ENCODE data around the gene PLCB1.
A peak's percentile ranks its signal among the peaks of the same experiment; 100 is the strongest.

PLCB1 gene

GRCh38 chr20:8363970-8364733, 232.1 kb downstream of the PLCB1 start:
- Histone ChIP-seq H3K9me3 (ENCODE audit: control extremely low read depth in 1 of 5, control insufficient read depth in 4 of 5, insufficient read depth in 2 of 5, low read depth in 1 of 5, low read length in 4 of 5) (no peaks in the 10 kb centered on the region), H3K4me1 (ENCODE audit: control extremely low read depth in 1 of 4, control insufficient read depth in 4 of 4, insufficient read depth in 4 of 4, low read length in 3 of 4) (peaks cover 0 to 39% (median 24%) of the 10 kb centered on the region in 4 experiments), H3K36me3 (ENCODE audit: control insufficient read depth in 4 of 4, insufficient read depth in 4 of 4, low read length in 3 of 4) (no peaks in the 10 kb centered on the region), H3K27ac (ENCODE audit: insufficient read depth in 1 of 2, low read depth in 1 of 2, low read length in 2 of 2, poor library complexity in 1 of 2, severe bottlenecking in 2 of 2) (no peak overlapping the region), H3K27me3 (replicated peaks in 2 of 5; ENCODE audit: control insufficient read depth in 4 of 5, insufficient read depth in 5 of 5, low read length in 4 of 5) (no peaks in the 10 kb centered on the region), H3K4me3 (ENCODE audit: control insufficient read depth in 1 of 7, extremely low read depth in 1 of 7, insufficient read depth in 4 of 7, low read depth in 2 of 7, low read length in 6 of 7) (no peak overlapping the region)
- 92% methylated on average over 2 of the region's 8 CpGs for WGBS (ENCODE audit: insufficient coverage)
- POLR2A ChIA-PET = no interaction called here
- no peak for DNase-seq
- CTCF ChIA-PET = interaction anchor here (1.0 kb wide), 1 partner anchor 28 kb away, joined by 3 read pairs; no protein-coding TSS in a partner anchor

GRCh38 chr20:8364734-8365078, 232.6 kb downstream of the PLCB1 start:
- DNase-seq = no peak
- Histone ChIP-seq H3K27me3 (replicated peaks in 2 of 5; ENCODE audit: control insufficient read depth in 4 of 5, insufficient read depth in 5 of 5, low read length in 4 of 5) (no peaks in the 10 kb centered on the region), H3K4me1 (ENCODE audit: control extremely low read depth in 1 of 4, control insufficient read depth in 4 of 4, insufficient read depth in 4 of 4, low read length in 3 of 4) (peaks cover 0 to 44% (median 30%) of the 10 kb centered on the region in 4 experiments), H3K36me3 (ENCODE audit: control insufficient read depth in 4 of 4, insufficient read depth in 4 of 4, low read length in 3 of 4) (no peaks in the 10 kb centered on the region), H3K4me3 (ENCODE audit: control insufficient read depth in 1 of 7, extremely low read depth in 1 of 7, insufficient read depth in 4 of 7, low read depth in 2 of 7, low read length in 6 of 7) (no peak overlapping the region), H3K27ac (ENCODE audit: insufficient read depth in 1 of 2, low read depth in 1 of 2, low read length in 2 of 2, poor library complexity in 1 of 2, severe bottlenecking in 2 of 2) (no peak overlapping the region), H3K9me3 (ENCODE audit: control extremely low read depth in 1 of 5, control insufficient read depth in 4 of 5, insufficient read depth in 2 of 5, low read depth in 1 of 5, low read length in 4 of 5) (no peaks in the 10 kb centered on the region)
- POLR2A ChIA-PET = no interaction called here
- CTCF ChIA-PET = interaction anchor here (1.0 kb wide), 1 partner anchor 28 kb away, joined by 3 read pairs; no protein-coding TSS in a partner anchor
- no CpG with 5 or more reads among the region's 1 CpG for WGBS (ENCODE audit: insufficient coverage)

GRCh38 chr20:8365634-8366033, 233.6 kb downstream of the PLCB1 start:
- ChIA-PET POLR2A (no interaction called here), CTCF (interaction anchor here (1.2 to 1.7 kb wide), 2 partner anchors 16 to 24 kb away, joined by 3 to 4 read pairs; no protein-coding TSS in a partner anchor)
- Histone ChIP-seq H3K9me3 (ENCODE audit: control extremely low read depth in 1 of 5, control insufficient read depth in 4 of 5, insufficient read depth in 2 of 5, low read depth in 1 of 5, low read length in 4 of 5) (no peaks in the 10 kb centered on the region), H3K27me3 (replicated peaks in 2 of 5; ENCODE audit: control insufficient read depth in 4 of 5, insufficient read depth in 5 of 5, low read length in 4 of 5) (no peaks in the 10 kb centered on the region), H3K36me3 (ENCODE audit: control insufficient read depth in 4 of 4, insufficient read depth in 4 of 4, low read length in 3 of 4) (no peaks in the 10 kb centered on the region), H3K4me3 (ENCODE audit: control insufficient read depth in 1 of 7, extremely low read depth in 1 of 7, insufficient read depth in 4 of 7, low read depth in 2 of 7, low read length in 6 of 7) (no peak overlapping the region), H3K4me1 (ENCODE audit: control extremely low read depth in 1 of 4, control insufficient read depth in 4 of 4, insufficient read depth in 4 of 4, low read length in 3 of 4) (peaks cover 0 to 44% (median 29%) of the 10 kb centered on the region in 4 experiments), H3K27ac (ENCODE audit: insufficient read depth in 1 of 2, low read depth in 1 of 2, low read length in 2 of 2, poor library complexity in 1 of 2, severe bottlenecking in 2 of 2) (no peak overlapping the region)
- DNase-seq = no peak

- H3K27me3 ChIP-seq (replicated peaks in 2 of 5; ENCODE audit: control insufficient read depth in 4 of 5, insufficient read depth in 5 of 5, low read length in 4 of 5) = no peaks in the 10 kb centered on the region
- WGBS (ENCODE audit: insufficient coverage) = 88% methylated on average over 3 of the region's 5 CpGs
- H3K27ac ChIP-seq (ENCODE audit: insufficient read depth in 1 of 2, low read depth in 1 of 2, low read length in 2 of 2, poor library complexity in 1 of 2, severe bottlenecking in 2 of 2) = no peak overlapping the region
- DNase-seq = no peak
- no peaks in the 10 kb centered on the region for H3K9me3 ChIP-seq (ENCODE audit: control extremely low read depth in 1 of 5, control insufficient read depth in 4 of 5, insufficient read depth in 2 of 5, low read depth in 1 of 5, low read length in 4 of 5)
- CTCF ChIA-PET = interaction anchor here (1.2 to 1.7 kb wide), 2 partner anchors 15 to 23 kb away, joined by 3 to 4 read pairs; no protein-coding TSS in a partner anchor
- POLR2A ChIA-PET = no interaction called here
- no peaks in the 10 kb centered on the region for H3K36me3 ChIP-seq (ENCODE audit: control insufficient read depth in 4 of 4, insufficient read depth in 4 of 4, low read length in 3 of 4)
- no peak overlapping the region for H3K4me3 ChIP-seq (ENCODE audit: control insufficient read depth in 1 of 7, extremely low read depth in 1 of 7, insufficient read depth in 4 of 7, low read depth in 2 of 7, low read length in 6 of 7)
- H3K4me1 ChIP-seq (ENCODE audit: control extremely low read depth in 1 of 4, control insufficient read depth in 4 of 4, insufficient read depth in 4 of 4, low read length in 3 of 4) = peaks cover 0 to 42% (median 27%) of the 10 kb centered on the region in 4 experiments
Measured at GRCh38 chr20:8366303-8366923, 234.3 kb downstream of the PLCB1 start.

- WGBS (ENCODE audit: insufficient coverage) = 25% methylated on average over 5 of the region's 7 CpGs
- POLR2A ChIA-PET = no interaction called here
- CTCF ChIA-PET = interaction anchor here (0.6 to 1.7 kb wide), 2 partner anchors 14 to 36 kb away, joined by 3 to 4 read pairs; no protein-coding TSS in a partner anchor
Measured at GRCh38 chr20:8367689-8368088, 235.6 kb downstream of the PLCB1 start.

GRCh38 chr20:8368670-8369069, 236.6 kb downstream of the PLCB1 start:
- CTCF ChIA-PET = interaction anchor here (1.3 kb wide), 1 partner anchor 22 kb away, joined by 3 read pairs; no protein-coding TSS in a partner anchor
- no CpG with 5 or more reads among the region's 3 CpGs for WGBS (ENCODE audit: insufficient coverage)
- POLR2A ChIA-PET = no interaction called here

More at GRCh38 chr20:8367689-8368088, 235.6 kb downstream of the PLCB1 start:
- H3K27me3 ChIP-seq (replicated peaks in 2 of 5; ENCODE audit: control insufficient read depth in 4 of 5, insufficient read depth in 5 of 5, low read length in 4 of 5) = no peaks in the 10 kb centered on the region
- H3K36me3 ChIP-seq (ENCODE audit: control insufficient read depth in 4 of 4, insufficient read depth in 4 of 4, low read length in 3 of 4) = no peaks in the 10 kb centered on the region
- no peaks in the 10 kb centered on the region for H3K9me3 ChIP-seq (ENCODE audit: control extremely low read depth in 1 of 5, control insufficient read depth in 4 of 5, insufficient read depth in 2 of 5, low read depth in 1 of 5, low read length in 4 of 5)
- DNase-seq = peak; percentile 25 to 93 (median 88)
- H3K4me1 ChIP-seq (ENCODE audit: control extremely low read depth in 1 of 4, control insufficient read depth in 4 of 4, insufficient read depth in 4 of 4, low read length in 3 of 4) = peaks cover 0 to 39% (median 25%) of the 10 kb centered on the region in 4 experiments
- no peak overlapping the region for H3K27ac ChIP-seq (ENCODE audit: insufficient read depth in 1 of 2, low read depth in 1 of 2, low read length in 2 of 2, poor library complexity in 1 of 2, severe bottlenecking in 2 of 2)
- H3K4me3 ChIP-seq (ENCODE audit: control insufficient read depth in 1 of 7, extremely low read depth in 1 of 7, insufficient read depth in 4 of 7, low read depth in 2 of 7, low read length in 6 of 7) = no peak overlapping the region

GRCh38 chr20:8369311-8369710, 237.2 kb downstream of the PLCB1 start:
- H3K4me3 ChIP-seq (ENCODE audit: control insufficient read depth in 1 of 7, extremely low read depth in 1 of 7, insufficient read depth in 4 of 7, low read depth in 2 of 7, low read length in 6 of 7) = no peak overlapping the region
- peaks cover 3 to 40% (median 27%) of the 10 kb centered on the region in 4 experiments for H3K4me1 ChIP-seq (ENCODE audit: control extremely low read depth in 1 of 4, control insufficient read depth in 4 of 4, insufficient read depth in 4 of 4, low read length in 3 of 4)
- H3K27ac ChIP-seq (ENCODE audit: insufficient read depth in 1 of 2, low read depth in 1 of 2, low read length in 2 of 2, poor library complexity in 1 of 2, severe bottlenecking in 2 of 2) = no peak overlapping the region
- no peaks in the 10 kb centered on the region for H3K36me3 ChIP-seq (ENCODE audit: control insufficient read depth in 4 of 4, insufficient read depth in 4 of 4, low read length in 3 of 4)
- DNase-seq = no peak
- H3K9me3 ChIP-seq (ENCODE audit: control extremely low read depth in 1 of 5, control insufficient read depth in 4 of 5, insufficient read depth in 2 of 5, low read depth in 1 of 5, low read length in 4 of 5) = no peaks in the 10 kb centered on the region
- CTCF ChIA-PET = interaction anchor here (1.1 to 1.3 kb wide), 2 partner anchors 21 to 238 kb away, joined by 3 read pairs; no protein-coding TSS in a partner anchor
- POLR2A ChIA-PET = no interaction called here
- 100% methylated on average over 1 of the region's 2 CpGs for WGBS (ENCODE audit: insufficient coverage)
- H3K27me3 ChIP-seq (replicated peaks in 2 of 5; ENCODE audit: control insufficient read depth in 4 of 5, insufficient read depth in 5 of 5, low read length in 4 of 5) = no peaks in the 10 kb centered on the region

More at GRCh38 chr20:8368670-8369069, 236.6 kb downstream of the PLCB1 start:
- DNase-seq = peak; percentile 21 to 73 (median 64)
- no peaks in the 10 kb centered on the region for H3K36me3 ChIP-seq (ENCODE audit: control insufficient read depth in 4 of 4, insufficient read depth in 4 of 4, low read length in 3 of 4)
- H3K27ac ChIP-seq (ENCODE audit: insufficient read depth in 1 of 2, low read depth in 1 of 2, low read length in 2 of 2, poor library complexity in 1 of 2, severe bottlenecking in 2 of 2) = no peak overlapping the region
- peaks cover 3 to 40% (median 27%) of the 10 kb centered on the region in 4 experiments for H3K4me1 ChIP-seq (ENCODE audit: control extremely low read depth in 1 of 4, control insufficient read depth in 4 of 4, insufficient read depth in 4 of 4, low read length in 3 of 4)
- no peaks in the 10 kb centered on the region for H3K9me3 ChIP-seq (ENCODE audit: control extremely low read depth in 1 of 5, control insufficient read depth in 4 of 5, insufficient read depth in 2 of 5, low read depth in 1 of 5, low read length in 4 of 5)
- no peaks in the 10 kb centered on the region for H3K27me3 ChIP-seq (replicated peaks in 2 of 5; ENCODE audit: control insufficient read depth in 4 of 5, insufficient read depth in 5 of 5, low read length in 4 of 5)
- no peak overlapping the region for H3K4me3 ChIP-seq (ENCODE audit: control insufficient read depth in 1 of 7, extremely low read depth in 1 of 7, insufficient read depth in 4 of 7, low read depth in 2 of 7, low read length in 6 of 7)

All from common myeloid progenitor, CD34-positive (primary cell).